Breast epithelium (tissue), 3 donors: ENCODE data around the gene ABCA13.

Experiments
- POLR2A ChIP-seq: fragments of 450-650 bp; IDR thresholded peaks from one replicate; pipeline ENCODE4 v1.6.1; 2016; ENCODE audit warnings: antibody characterized with exemption, mild to moderate bottlenecking, moderate library complexity
- POLR2AphosphoS5 ChIP-seq, 3 donors: sonication (generic); formaldehyde crosslinking; IDR thresholded peaks; one replicate each; pipeline ENCODE4 v1.6.1; 2017; ENCODE audit warnings: antibody characterized with exemption in 3 of 3
- TF ChIP-seq, protein P1 (sequence below), 3 donors: fragments of 450-650 bp; IDR thresholded peaks; one replicate each; pipeline ENCODE4 v1.5.1; 2016 to 2017; ENCODE audit warnings: antibody characterized with exemption in 3 of 3, mild to moderate bottlenecking in 3 of 3, moderate library complexity in 3 of 3

DNA sequence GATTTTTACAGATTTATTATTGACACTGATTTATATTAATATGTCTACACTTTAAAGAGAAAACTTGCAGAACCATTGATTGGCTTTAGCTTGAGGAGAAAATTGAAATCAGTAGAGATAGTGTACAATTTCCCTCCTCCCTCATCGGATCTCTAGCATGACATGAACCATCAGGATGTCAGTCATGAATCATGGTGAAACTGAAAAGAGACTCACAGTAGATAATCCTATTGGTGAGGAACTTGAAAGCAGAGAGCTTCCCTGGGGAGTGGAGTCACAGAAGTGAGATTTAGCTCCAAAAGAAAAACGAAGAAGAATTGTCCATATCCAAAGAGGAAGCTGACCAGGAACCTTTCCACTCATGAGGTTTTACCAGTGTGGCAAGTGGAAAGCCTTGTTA is 346.8 kb downstream of the ABCA13 start:
- TF ChIP-seq, protein P1, sequence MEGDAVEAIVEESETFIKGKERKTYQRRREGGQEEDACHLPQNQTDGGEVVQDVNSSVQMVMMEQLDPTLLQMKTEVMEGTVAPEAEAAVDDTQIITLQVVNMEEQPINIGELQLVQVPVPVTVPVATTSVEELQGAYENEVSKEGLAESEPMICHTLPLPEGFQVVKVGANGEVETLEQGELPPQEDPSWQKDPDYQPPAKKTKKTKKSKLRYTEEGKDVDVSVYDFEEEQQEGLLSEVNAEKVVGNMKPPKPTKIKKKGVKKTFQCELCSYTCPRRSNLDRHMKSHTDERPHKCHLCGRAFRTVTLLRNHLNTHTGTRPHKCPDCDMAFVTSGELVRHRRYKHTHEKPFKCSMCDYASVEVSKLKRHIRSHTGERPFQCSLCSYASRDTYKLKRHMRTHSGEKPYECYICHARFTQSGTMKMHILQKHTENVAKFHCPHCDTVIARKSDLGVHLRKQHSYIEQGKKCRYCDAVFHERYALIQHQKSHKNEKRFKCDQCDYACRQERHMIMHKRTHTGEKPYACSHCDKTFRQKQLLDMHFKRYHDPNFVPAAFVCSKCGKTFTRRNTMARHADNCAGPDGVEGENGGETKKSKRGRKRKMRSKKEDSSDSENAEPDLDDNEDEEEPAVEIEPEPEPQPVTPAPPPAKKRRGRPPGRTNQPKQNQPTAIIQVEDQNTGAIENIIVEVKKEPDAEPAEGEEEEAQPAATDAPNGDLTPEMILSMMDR (IDR thresholded peaks at IDR 0.05) = no peak
- TF ChIP-seq POLR2A (no peak), POLR2AphosphoS5 (IDR thresholded peaks at IDR 0.05) (no peak)
